Measurements from ENCODE around the gene NXNL1. TPM values are rescaled to one million over a fixed set of nuclear protein-coding genes. Genes with fewer than 3 reads are reported as not detected.
A peak's percentile ranks its signal among the peaks of the same experiment; 100 is the strongest.

The NXNL1 gene
- total RNA-seq, 1 donor, result not detected

DNA sequence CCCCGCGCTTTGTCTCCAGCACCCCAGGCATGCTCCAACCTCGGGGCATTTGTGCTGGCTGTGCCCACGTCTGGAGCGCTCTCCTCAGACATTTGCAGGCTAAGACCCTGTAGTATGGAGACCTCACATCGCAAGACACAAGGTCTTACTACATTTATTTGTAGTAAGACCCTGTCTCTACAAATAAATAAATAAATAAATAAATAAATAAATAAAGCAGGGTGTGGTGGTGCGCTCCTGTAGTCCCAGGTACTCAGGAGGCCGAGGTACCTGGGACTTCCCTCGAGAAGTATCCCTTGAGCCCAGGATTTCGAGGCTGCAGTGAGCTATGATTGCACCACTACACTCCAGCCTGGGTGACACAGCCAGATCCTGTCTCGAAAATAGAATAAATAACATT lies 4.6 kb downstream of the NXNL1 start:
- no peak overlapping the region for H3K4me3 ChIP-seq (ENCODE audit: low read depth, low read length)
- TF ChIP-seq, protein P1, sequence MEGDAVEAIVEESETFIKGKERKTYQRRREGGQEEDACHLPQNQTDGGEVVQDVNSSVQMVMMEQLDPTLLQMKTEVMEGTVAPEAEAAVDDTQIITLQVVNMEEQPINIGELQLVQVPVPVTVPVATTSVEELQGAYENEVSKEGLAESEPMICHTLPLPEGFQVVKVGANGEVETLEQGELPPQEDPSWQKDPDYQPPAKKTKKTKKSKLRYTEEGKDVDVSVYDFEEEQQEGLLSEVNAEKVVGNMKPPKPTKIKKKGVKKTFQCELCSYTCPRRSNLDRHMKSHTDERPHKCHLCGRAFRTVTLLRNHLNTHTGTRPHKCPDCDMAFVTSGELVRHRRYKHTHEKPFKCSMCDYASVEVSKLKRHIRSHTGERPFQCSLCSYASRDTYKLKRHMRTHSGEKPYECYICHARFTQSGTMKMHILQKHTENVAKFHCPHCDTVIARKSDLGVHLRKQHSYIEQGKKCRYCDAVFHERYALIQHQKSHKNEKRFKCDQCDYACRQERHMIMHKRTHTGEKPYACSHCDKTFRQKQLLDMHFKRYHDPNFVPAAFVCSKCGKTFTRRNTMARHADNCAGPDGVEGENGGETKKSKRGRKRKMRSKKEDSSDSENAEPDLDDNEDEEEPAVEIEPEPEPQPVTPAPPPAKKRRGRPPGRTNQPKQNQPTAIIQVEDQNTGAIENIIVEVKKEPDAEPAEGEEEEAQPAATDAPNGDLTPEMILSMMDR (IDR thresholded peaks at IDR 0.05; ENCODE audit: insufficient read depth, low read depth, low read length), result no peak
- DNase-seq (ENCODE audit: low read depth), result no peak

DNA sequence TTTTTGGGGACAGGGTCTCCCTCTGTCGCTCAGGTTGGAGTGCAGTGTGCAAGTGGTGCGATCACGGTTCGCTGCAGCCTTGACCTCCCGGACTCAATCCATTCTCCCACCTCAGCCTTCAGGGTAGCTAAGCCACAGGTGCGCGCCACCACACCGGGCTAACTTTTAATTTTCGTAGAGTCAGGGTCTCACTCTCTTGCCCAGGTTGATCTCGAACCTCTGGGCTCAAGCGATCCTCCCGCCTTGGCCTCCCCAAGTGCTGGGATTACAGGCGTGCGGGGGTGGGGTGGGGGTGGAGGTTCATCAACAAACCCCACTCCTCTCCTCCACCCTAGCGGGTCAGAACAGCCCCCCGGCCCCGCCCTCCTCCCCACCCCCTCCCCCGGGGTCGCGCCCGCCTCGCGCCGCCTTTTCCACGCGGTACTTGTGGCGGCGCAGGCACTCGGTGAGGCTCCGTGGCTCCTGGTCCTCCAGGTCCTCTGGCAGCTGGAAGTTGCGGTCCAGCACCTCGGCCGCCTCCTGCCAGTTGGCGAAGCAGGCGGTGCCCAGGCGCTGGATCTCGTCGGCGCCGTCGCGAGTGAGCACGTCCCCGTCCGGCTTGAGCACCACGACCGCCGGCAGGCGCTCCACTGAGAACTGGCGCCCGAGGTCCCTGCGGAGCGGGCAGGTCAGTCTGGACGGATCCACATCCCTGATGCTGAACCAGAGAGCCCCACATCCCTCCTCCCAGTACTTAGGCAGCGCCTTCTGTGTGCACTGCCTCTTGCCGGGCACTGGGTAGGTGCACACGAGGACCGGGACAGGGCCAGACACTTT lies 5.2 kb downstream of the NXNL1 start:
- no peak overlapping the region for H3K4me3 ChIP-seq (ENCODE audit: low read depth, low read length)
- TF ChIP-seq, protein P1 (IDR thresholded peaks at IDR 0.05; ENCODE audit: insufficient read depth, low read depth, low read length), result no peak
- DNase-seq (ENCODE audit: low read depth), result no peak

DNA sequence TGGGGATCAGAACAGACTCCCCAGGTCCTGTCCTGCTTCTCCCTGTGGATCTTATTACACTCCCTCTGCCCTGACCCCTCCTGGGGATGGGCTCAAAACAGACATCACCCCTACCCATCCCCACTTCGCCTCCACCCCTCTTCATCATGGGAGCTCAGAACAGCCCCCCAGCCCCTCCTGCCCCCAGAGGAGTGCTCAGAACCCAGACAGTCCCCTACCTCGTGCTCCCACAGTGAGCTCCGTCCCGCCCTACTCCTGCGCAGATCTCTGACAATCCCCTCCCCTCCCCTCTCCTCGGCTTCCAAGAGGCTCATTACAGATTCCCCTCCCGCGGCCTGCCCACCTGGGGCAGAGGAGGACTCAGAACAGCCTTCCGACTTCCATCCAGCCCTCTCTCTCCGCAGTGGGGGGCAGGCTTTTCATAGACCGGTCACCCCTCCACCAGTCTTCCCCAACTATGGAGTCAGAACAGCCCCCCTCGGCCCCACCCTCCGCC lies 6.1 kb downstream of the NXNL1 start:
- no peak for DNase-seq (ENCODE audit: low read depth)
- H3K4me3 ChIP-seq (ENCODE audit: low read depth, low read length), result no peak overlapping the region
- TF ChIP-seq, protein P1 (IDR thresholded peaks at IDR 0.05; ENCODE audit: insufficient read depth, low read depth, low read length), result no peak

DNA sequence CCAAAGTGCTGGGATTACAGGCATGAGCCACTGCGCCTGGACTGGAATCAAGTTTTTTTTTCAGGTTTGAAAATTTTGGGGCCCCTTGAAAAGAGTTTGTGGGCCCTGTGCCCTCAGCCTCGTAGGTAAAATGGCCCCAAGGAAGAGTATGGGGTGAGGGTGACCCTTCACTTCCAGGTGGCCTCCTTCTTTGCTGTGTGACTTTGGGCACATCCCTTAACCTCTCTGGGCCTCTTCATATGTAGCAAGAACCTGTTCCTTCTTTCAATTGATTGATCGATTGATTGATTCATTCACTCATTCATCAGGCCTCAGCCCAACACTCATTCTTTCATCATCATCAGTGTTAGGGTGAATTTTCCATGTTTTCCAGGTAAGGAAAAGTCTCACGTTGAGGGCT lies 8.9 kb downstream of the NXNL1 start:
- DNase-seq (ENCODE audit: low read depth), result no peak
- no peak overlapping the region for H3K4me3 ChIP-seq (ENCODE audit: low read depth, low read length)
- TF ChIP-seq, protein P1 (IDR thresholded peaks at IDR 0.05; ENCODE audit: insufficient read depth, low read depth, low read length), result no peak

DNA sequence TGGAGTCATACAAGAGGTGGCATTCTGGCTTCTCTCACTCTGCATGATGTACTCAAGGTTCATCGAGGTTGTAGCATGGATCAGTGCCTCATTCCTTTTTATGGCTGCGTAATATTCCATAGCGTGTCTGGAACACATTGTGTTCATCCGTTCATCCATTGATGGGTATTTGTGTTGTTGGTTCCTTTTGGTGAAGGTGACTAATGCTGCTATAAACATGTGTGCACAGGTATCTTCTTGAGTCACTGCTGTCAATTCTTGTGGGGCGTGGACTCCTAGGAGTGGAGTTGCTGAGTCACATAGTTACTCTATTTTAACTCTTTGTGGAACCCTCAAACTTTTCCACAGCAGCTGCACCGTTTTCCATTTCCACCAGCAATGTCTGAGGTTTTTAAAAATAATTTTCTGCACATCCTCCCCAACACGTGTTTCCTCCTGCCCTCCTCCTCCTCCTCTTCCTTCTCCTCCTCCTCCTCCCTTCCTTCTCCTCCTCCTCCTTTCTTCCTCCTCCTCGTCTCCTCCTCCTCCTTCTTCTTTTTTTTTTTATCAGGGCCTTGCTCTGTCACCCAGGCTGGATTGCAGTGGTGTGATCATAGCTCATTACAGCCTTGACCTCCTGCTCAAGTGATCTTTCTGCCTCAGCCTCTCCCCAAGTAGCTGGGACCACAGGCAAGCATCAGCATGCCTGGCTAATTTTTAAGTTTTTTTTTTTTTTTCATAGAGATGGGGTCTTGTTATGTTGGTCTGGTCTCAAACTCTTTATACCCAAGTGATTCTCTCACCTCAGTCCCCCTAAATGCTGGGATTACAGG lies 10.3 kb downstream of the NXNL1 start:
- DNase-seq (ENCODE audit: low read depth), result no peak
- TF ChIP-seq, protein P1 (IDR thresholded peaks at IDR 0.05; ENCODE audit: insufficient read depth, low read depth, low read length), result no peak
- no peak overlapping the region for H3K4me3 ChIP-seq (ENCODE audit: low read depth, low read length)

DNA sequence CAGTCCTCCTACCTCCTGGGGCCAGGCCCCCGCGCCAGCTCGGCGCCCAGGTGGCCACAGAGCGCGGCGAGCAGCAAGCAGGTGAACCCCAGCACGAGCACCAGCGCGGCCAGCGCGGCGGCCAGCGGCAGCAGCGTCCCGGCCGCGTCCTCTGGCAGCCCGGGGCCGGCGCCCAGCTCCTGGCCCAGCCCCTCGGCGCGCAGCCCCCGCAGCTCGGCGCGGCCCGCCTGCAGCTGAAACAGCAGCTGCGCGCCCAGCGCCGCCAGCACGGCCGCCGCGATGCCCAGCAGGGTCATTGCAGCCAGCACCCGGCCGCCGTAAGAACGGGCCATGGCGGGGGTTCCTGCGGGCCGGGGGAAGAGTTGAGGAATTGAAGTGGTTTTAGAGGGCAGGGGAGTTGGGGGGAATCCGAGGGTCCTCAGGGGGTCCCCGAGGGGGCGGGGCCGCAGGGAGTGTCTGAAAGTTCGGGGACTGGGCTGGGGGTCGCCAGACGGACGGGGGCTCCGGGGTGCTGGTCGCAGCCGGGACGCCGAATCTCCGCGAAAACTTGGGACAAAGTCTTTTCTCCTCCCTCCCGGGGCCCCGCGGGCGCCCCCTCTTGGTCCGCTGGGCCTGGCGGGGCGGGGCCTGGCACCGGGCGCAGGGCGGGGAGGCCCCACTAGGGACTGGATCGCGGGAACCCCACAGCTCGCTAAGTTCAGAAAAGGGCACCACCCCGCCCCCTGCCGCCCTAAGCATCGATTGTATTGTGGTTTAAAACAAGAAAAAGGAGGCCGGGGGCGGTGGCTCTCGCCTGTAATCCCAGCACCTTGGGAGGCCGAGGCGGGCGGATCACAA lies 12.4 kb downstream of the NXNL1 start, which contains the start of gene TMEM221:
Gene TMEM221, minus strand, starts transcription at position 538 of the 837 bp plus-strand sequence. Its CDS starts 206 bp downstream, at position 332.
- DNase-seq (ENCODE audit: low read depth), result no peak
- TF ChIP-seq, protein P1 (IDR thresholded peaks at IDR 0.05; ENCODE audit: insufficient read depth, low read depth, low read length), result peak; percentile 57
- H3K4me3 ChIP-seq (ENCODE audit: low read depth, low read length), result peak within 1 kb of the TSS; percentile 52
